IMR-90 (cell line): ENCODE data around the gene MSANTD1. TPM values are rescaled to one million over a fixed set of nuclear protein-coding genes. Genes with fewer than 3 reads are reported as not detected.

Experiments used
- ATAC-seq: fragments of 200-7000 bp; cut with Tn5 transposase; 2 replicates; pipeline ENCODE4 v1.9.1; 2020; ENCODE audit warnings: low read depth, mild to moderate bottlenecking, moderate library complexity
- BruUV-seq: library from RNA; stranded (reverse); fragments of 400-500 nt; replicated peaks from 2 replicates; lab custom pipeline; 2021; lab: Mats Ljungman, UMichigan
- CTCF ChIA-PET: fragments of 300-600 bp; formaldehyde crosslinking; extraction: SDS; loops from one replicate; lab custom pipeline; 2021; ENCODE audit warnings: antibody characterized with exemption; lab: Yijun Ruan, JAX
- POLR2A ChIA-PET: fragments of 300-600 bp; sonication (Branson Sonifier 250); formaldehyde crosslinking; loops from one replicate; lab custom pipeline; 2022; ENCODE audit warnings: antibody characterized with exemption; ENCODE audit not compliant: unreplicated experiment; lab: Charles Lee
- DNase-seq: peaks from one replicate; pipeline ENCODE4 v3.0.0; 2013
- H2AFZ ChIP-seq: replicated peaks from 2 replicates; pipeline ENCODE3; 2013; ENCODE audit warnings: low read length, mild to moderate bottlenecking; ENCODE audit not compliant: poor library complexity
- H2AK5ac ChIP-seq: 2 replicates; pipeline ENCODE4 v1.6.1; 2013; ENCODE audit warnings: low read depth, low read length, inconsistent platforms
- H2AK9ac ChIP-seq: replicated peaks from 2 replicates; pipeline ENCODE3; 2013; ENCODE audit warnings: mild to moderate bottlenecking, low read depth, low read length, moderate library complexity; ENCODE audit not compliant: poor library complexity
- H2BK120ac ChIP-seq: 2 replicates; pipeline ENCODE4 v1.6.1; 2013; ENCODE audit warnings: low read depth, low read length, inconsistent platforms
- H2BK15ac ChIP-seq: 3 replicates; pipeline ENCODE4 v1.6.1; 2013; ENCODE audit warnings: low read depth, low read length, inconsistent platforms
- H2BK20ac ChIP-seq: 2 replicates; pipeline ENCODE4 v1.6.1; 2013; ENCODE audit warnings: low read depth, mild to moderate bottlenecking, inconsistent platforms, low read length, moderate library complexity
- H2BK5ac ChIP-seq: 2 replicates; pipeline ENCODE4 v1.6.1; 2013; ENCODE audit warnings: mild to moderate bottlenecking, low read depth, low read length, inconsistent platforms; ENCODE audit not compliant: poor library complexity, severe bottlenecking
- H3K14ac ChIP-seq: replicated peaks from 2 replicates; pipeline ENCODE4 v1.6.1; 2013; ENCODE audit warnings: low read depth, low read length, inconsistent platforms
- H3K18ac ChIP-seq: 2 replicates; pipeline ENCODE4 v1.6.1; 2013; ENCODE audit warnings: low read depth, low read length, control low read depth
- H3K23ac ChIP-seq: 2 replicates; pipeline ENCODE4 v1.6.1; 2013; ENCODE audit warnings: low read depth, low read length, inconsistent platforms
- H3K27ac ChIP-seq: 2 replicates; pipeline ENCODE4 v1.5.1; 2013; ENCODE audit warnings: mild to moderate bottlenecking, control low read depth, low read length; ENCODE audit not compliant: insufficient read depth
- H3K27me3 ChIP-seq: 2 replicates; pipeline ENCODE4 v1.6.1; 2013; ENCODE audit warnings: low read length; ENCODE audit not compliant: control insufficient read depth, insufficient read depth
- H3K36me3 ChIP-seq: 2 replicates; pipeline ENCODE4 v1.6.1; 2013; ENCODE audit warnings: low read length, mixed read lengths; ENCODE audit not compliant: control insufficient read depth, insufficient read depth
- H3K4ac ChIP-seq: 2 replicates; pipeline ENCODE4 v1.6.1; 2013; ENCODE audit warnings: low read depth, low read length, inconsistent platforms
- H3K4me1 ChIP-seq: 2 replicates; pipeline ENCODE4 v1.6.1; 2013; ENCODE audit warnings: low read length, mixed read lengths; ENCODE audit not compliant: control insufficient read depth, insufficient read depth
- H3K4me2 ChIP-seq: 2 replicates; pipeline ENCODE4 v1.6.1; 2013; ENCODE audit warnings: low read depth, mild to moderate bottlenecking, control low read depth, low read length, moderate library complexity
- H3K4me3 ChIP-seq: 2 replicates; pipeline ENCODE4 v1.5.1; 2013; ENCODE audit warnings: low read depth, mild to moderate bottlenecking, control low read depth, low read length, moderate library complexity; ENCODE audit not compliant: insufficient read depth
- H3K56ac ChIP-seq: 2 replicates; pipeline ENCODE4 v1.6.1; 2013; ENCODE audit warnings: low read length, inconsistent platforms; ENCODE audit not compliant: insufficient read depth; ENCODE audit errors: extremely low read depth
- H3K79me1 ChIP-seq, 2 experiments: 2 replicates each; pipeline ENCODE4 v1.6.1; 2013; ENCODE audit warnings: low read length in 2 of 2, inconsistent platforms in 1 of 2, low read depth in 1 of 2
- H3K9ac ChIP-seq: 2 replicates; pipeline ENCODE4 v1.6.1; 2013; ENCODE audit warnings: low read depth, low read length, control low read depth
- H3K9me1 ChIP-seq: 2 replicates; pipeline ENCODE4 v1.6.1; 2013; ENCODE audit warnings: low read length, inconsistent platforms; ENCODE audit not compliant: insufficient read depth
- H3K9me3 ChIP-seq: 2 replicates; pipeline ENCODE4 v1.6.1; 2013; ENCODE audit warnings: low read length; ENCODE audit not compliant: control insufficient read depth, insufficient read depth
- H4K20me1 ChIP-seq: 2 replicates; pipeline ENCODE4 v1.6.1; 2013; ENCODE audit warnings: low read length, inconsistent platforms; ENCODE audit not compliant: insufficient read depth
- H4K5ac ChIP-seq: 2 replicates; pipeline ENCODE4 v1.6.1; 2013; ENCODE audit warnings: mild to moderate bottlenecking, low read depth, low read length, control low read depth
- H4K8ac ChIP-seq, 2 experiments: 2 replicates each; pipeline ENCODE4 v1.6.1; 2013; ENCODE audit warnings: low read depth in 2 of 2, low read length in 2 of 2, control low read depth in 1 of 2, inconsistent platforms in 1 of 2
- H4K91ac ChIP-seq: 2 replicates; pipeline ENCODE4 v1.6.1; 2013; ENCODE audit warnings: low read depth, low read length, inconsistent platforms; ENCODE audit not compliant: insufficient read depth
- ELK1 ChIP-seq: fragments of 150-350 bp; IDR thresholded peaks from 2 replicates; pipeline ENCODE4 v1.6.1; 2016; ENCODE audit warnings: low read depth, mild to moderate bottlenecking, low read length, moderate library complexity, borderline replicate concordance
- MXI1 ChIP-seq: IDR thresholded peaks from 2 replicates; pipeline ENCODE4 v1.6.1; 2012; ENCODE audit warnings: low read depth, mild to moderate bottlenecking, low read length, moderate library complexity, borderline replicate concordance
- SMC3 ChIP-seq: fragments of 150-350 bp; IDR thresholded peaks from 2 replicates; pipeline ENCODE4 v1.6.1; 2016; ENCODE audit warnings: low read depth, mild to moderate bottlenecking, antibody characterized with exemption, low read length, moderate library complexity
- WGBS, 2 experiments: methylation state at CpG; one replicate each; pipeline versions ENCODE4 v1.1.5 to v1.1.7; 2013; ENCODE audit warnings: missing lambda C conversion rate in 2 of 2; ENCODE audit not compliant: insufficient read length in 1 of 2; ENCODE audit errors: extremely low coverage in 2 of 2; 5-methylcytosine and 5-hydroxymethylcytosine counted together
- dilution Hi-C: fragments of 300-500 bp; cut with HindIII; formaldehyde crosslinking; loops from one replicate; pipeline ENCODE4 v1.14.3; 2018; ENCODE audit warnings: low sequenced_read_pairs; ENCODE audit not compliant: unreplicated experiment
- in situ Hi-C: fragments of 300-500 bp; cut with MboI; formaldehyde crosslinking; loops from 3 replicates; pipeline ENCODE4 v1.14.3; 2019; ENCODE audit warnings: low sequenced_read_pairs, inconsistent platforms, mixed read lengths
- intact Hi-C: fragments of 100-400 bp; cut with micrococcal nuclease; formaldehyde crosslinking; loops from 2 replicates; pipeline ENCODE4 v1.10.0; 2022
- polyA plus RNA-seq, 3 experiments: library from polyadenylated mRNA; depleted of rRNA; stranded (reverse); fragments of >200 nt; gene quantifications; 2 replicates each; pipeline ENCODE4 v1.2.3, GENCODE V29; 2012; ENCODE audit warnings: low replicate concordance in 1 of 3
- total RNA-seq: library from RNA; depleted of rRNA; stranded (reverse); fragments of >200 nt; gene quantifications from 2 replicates; pipeline ENCODE4 v1.2.3, GENCODE V29; 2012

Gene MSANTD1
- total and polyA plus RNA-seq, 2 of the 4 experiments (the other 2 are of a cell fraction) = under 0.01 to 0.07 TPM

DNA sequence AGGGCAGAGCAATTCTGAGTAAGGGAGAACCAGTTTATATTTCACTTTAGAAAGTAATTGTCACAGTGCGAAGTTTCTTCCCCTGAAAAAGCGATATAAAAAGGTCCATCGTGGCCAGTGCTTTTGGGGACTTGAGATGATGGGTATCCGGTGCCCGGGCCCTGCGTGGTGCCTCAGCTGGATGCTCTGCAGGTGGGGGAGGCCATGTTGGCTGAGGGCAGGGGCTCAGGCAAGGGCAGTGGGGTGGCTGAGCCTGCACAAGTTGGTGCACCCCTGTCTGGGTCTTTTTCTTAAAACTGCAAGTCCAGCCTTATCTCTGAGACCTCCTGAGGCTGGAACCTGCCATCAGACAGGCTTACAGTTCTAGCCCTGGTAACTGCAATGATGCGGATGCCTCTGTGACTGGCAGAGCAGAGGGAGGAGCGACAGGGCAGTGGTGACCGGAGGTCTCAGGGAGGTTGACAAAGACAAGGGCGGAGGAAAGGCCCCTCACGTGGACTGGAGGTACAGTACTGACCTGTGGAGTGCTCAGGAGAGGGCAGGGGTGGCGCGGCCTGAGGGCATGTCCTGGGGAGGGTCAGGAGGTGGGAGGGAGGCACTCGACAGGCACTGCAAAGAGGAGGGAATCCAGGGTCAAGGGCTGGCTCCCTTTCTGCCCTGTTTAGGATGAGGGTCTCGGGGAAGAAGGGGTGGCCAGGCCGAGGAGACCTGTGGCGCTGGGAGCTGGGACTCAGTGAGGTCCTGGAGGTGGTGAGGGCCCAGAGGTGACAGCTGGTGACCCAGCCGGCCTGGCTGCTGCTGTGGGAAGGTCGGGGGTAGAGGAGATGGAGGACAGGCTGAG is 45.7 kb downstream of the MSANTD1 start:
- Histone ChIP-seq H3K9me3 (no peaks in the 10 kb centered on the region), H2AFZ (peak overlapping the region; percentile 25), H2AK9ac (peak overlapping the region; percentile 86), H3K4me3 (peak overlapping the region; percentile 95; the same call in 1 of the 2 replicates), H2BK20ac (no peak overlapping the region), H2BK15ac (no peak overlapping the region), H3K9me1 (peaks cover 7% of the 10 kb centered on the region; the same call in 1 of the 2 replicates), H3K4ac (peak overlapping the region; percentile 87; the same call in 1 of the 2 replicates), H3K14ac (peak overlapping the region; percentile 30), H3K4me2 (peak overlapping the region; percentile 91), H3K18ac (no peak overlapping the region), H2BK5ac (no peak overlapping the region), H4K8ac (peak overlapping the region in 1 of 2 experiments; percentile 59; a peak in 1 of 4 replicates), H3K23ac (peak overlapping the region; percentile 52; the same call in 1 of the 2 replicates), H3K79me1 (peaks cover 28 to 54% of the 10 kb centered on the region in 2 experiments), H4K91ac (no peak overlapping the region), H3K27ac (no peak overlapping the region), H2BK120ac (no peak overlapping the region), H3K4me1 (peaks cover 19% of the 10 kb centered on the region), H3K56ac (no peak overlapping the region), H2AK5ac (peak overlapping the region; percentile 33; the same call in 1 of the 2 replicates), H4K5ac (no peak overlapping the region), H3K9ac (peak overlapping the region; percentile 93), H3K36me3 (no peaks in the 10 kb centered on the region), H4K20me1 (peaks cover 30% of the 10 kb centered on the region), H3K27me3 (no peaks in the 10 kb centered on the region)
- POLR2A ChIA-PET = interaction anchor here (0.5 kb wide), 1 partner anchor 34 kb away, joined by 3 read pairs; no protein-coding TSS in a partner anchor
- WGBS, 2 experiments = 79% methylated on average over 14 of the region's 19 CpGs; no CpG with 5 or more reads in 1 of the 2 experiments
- no TSS peak for BruUV-seq
- TF ChIP-seq MXI1 (no peak), ELK1 (no peak), SMC3 (no peak)
- intact Hi-C loops = loop anchor here (5.0 kb wide), 1 partner anchor 143 kb away; no protein-coding TSS in a partner anchor
- in situ Hi-C loops = no loop called here
- dilution Hi-C loops = no loop called here
- CTCF ChIA-PET = interaction anchor here (0.6 kb wide), 1 partner anchor 296 kb away, joined by 5 read pairs; no protein-coding TSS in a partner anchor
- ATAC-seq (no peak), DNase-seq (no peak)
